ENCODE measurements around the gene USP37. TPM values are rescaled to one million over a fixed set of nuclear protein-coding genes. Genes with fewer than 3 reads are reported as not detected.

USP37 gene
- total RNA-seq, 3 donors from 2014 or later, result 6.9 to 24.6 (median 14.4) TPM

GRCh38 chr2:218403810-218404209, 164.3 kb downstream of the USP37 start:
- intact Hi-C loops (cut with DNase I; ENCODE audit: low total_unique reads), result loop anchor here (2.0 to 5.0 kb wide), 2 partner anchors 135 to 858 kb away; no protein-coding TSS in a partner anchor
- H3K27me3 ChIP-seq, result no peaks in the 10 kb centered on the region
- peaks cover 17 to 18% of the 10 kb centered on the region in 2 donors for H3K4me1 ChIP-seq
- H3K27ac ChIP-seq, result no peak overlapping the region
- H3K9me3 ChIP-seq, result no peaks in the 10 kb centered on the region
- H3K4me3 ChIP-seq, result no peak overlapping the region
- H3K36me3 ChIP-seq, result no peaks in the 10 kb centered on the region
- TF ChIP-seq POLR2AphosphoS5 (IDR thresholded peaks at IDR 0.05) (no peak), CTCF (IDR thresholded peaks at IDR 0.05) (no peak), POLR2A (IDR thresholded peaks at IDR 0.05) (no peak)
- DNase-seq (ENCODE audit: low spot score in 2 of 2), result no peak

- H3K4me3 ChIP-seq, result no peak overlapping the region
- intact Hi-C loops (cut with DNase I; ENCODE audit: low total_unique reads), result loop anchor here (2.0 to 5.0 kb wide), 2 partner anchors 134 to 859 kb away; no protein-coding TSS in a partner anchor
- no peaks in the 10 kb centered on the region for H3K36me3 ChIP-seq
- TF ChIP-seq POLR2AphosphoS5 (IDR thresholded peaks at IDR 0.05) (no peak), POLR2A (IDR thresholded peaks at IDR 0.05) (no peak), CTCF (IDR thresholded peaks at IDR 0.05) (no peak)
- H3K27me3 ChIP-seq, result no peaks in the 10 kb centered on the region
- H3K27ac ChIP-seq, result peak overlapping the region; percentile 25 to 99
- H3K4me1 ChIP-seq, result peaks cover 17 to 18% of the 10 kb centered on the region in 2 donors
- DNase-seq (ENCODE audit: low spot score in 2 of 2), result no peak
- no peaks in the 10 kb centered on the region for H3K9me3 ChIP-seq
Observed at GRCh38 chr2:218402911-218403411, 165.2 kb downstream of the USP37 start.

- no peaks in the 10 kb centered on the region for H3K36me3 ChIP-seq
- intact Hi-C loops (cut with DNase I; ENCODE audit: low total_unique reads), result loop anchor here (2.0 to 5.0 kb wide), 2 partner anchors 134 to 860 kb away; no protein-coding TSS in a partner anchor
Observed at GRCh38 chr2:218402491-218402901, 165.7 kb downstream of the USP37 start.

GRCh38 chr2:218401890-218402289, 166.3 kb downstream of the USP37 start:
- Histone ChIP-seq H3K27me3 (no peaks in the 10 kb centered on the region), H3K36me3 (no peaks in the 10 kb centered on the region), H3K4me1 (peaks cover 17 to 21% of the 10 kb centered on the region in 2 donors), H3K27ac (peak overlapping the region; percentile 97 to 99), H3K9me3 (no peaks in the 10 kb centered on the region), H3K4me3 (peak overlapping the region; percentile 97 to 100 (median 98))
- TF ChIP-seq CTCF (IDR thresholded peaks at IDR 0.05) (no peak), POLR2AphosphoS5 (IDR thresholded peaks at IDR 0.05) (no peak), POLR2A (IDR thresholded peaks at IDR 0.05) (no peak)
- intact Hi-C loops (cut with DNase I; ENCODE audit: low total_unique reads), result loop anchor here (2.0 to 5.0 kb wide), 2 partner anchors 133 to 860 kb away; no protein-coding TSS in a partner anchor
- no peak for DNase-seq (ENCODE audit: low spot score in 2 of 2)

More at GRCh38 chr2:218402491-218402901, 165.7 kb downstream of the USP37 start:
- Histone ChIP-seq H3K27ac (peak overlapping the region; percentile 25 to 99), H3K4me1 (peaks cover 17 to 18% of the 10 kb centered on the region in 2 donors), H3K27me3 (no peaks in the 10 kb centered on the region), H3K4me3 (peak overlapping the region in 2 of 3 donors; percentile 97 to 100), H3K9me3 (no peaks in the 10 kb centered on the region)
- no peak for DNase-seq (ENCODE audit: low spot score in 2 of 2)
- TF ChIP-seq CTCF (IDR thresholded peaks at IDR 0.05), result no peak

All from breast epithelium (tissue), 4 donors.